ENCODE results near the gene MUC6.

- TF ChIP-seq, protein P1, sequence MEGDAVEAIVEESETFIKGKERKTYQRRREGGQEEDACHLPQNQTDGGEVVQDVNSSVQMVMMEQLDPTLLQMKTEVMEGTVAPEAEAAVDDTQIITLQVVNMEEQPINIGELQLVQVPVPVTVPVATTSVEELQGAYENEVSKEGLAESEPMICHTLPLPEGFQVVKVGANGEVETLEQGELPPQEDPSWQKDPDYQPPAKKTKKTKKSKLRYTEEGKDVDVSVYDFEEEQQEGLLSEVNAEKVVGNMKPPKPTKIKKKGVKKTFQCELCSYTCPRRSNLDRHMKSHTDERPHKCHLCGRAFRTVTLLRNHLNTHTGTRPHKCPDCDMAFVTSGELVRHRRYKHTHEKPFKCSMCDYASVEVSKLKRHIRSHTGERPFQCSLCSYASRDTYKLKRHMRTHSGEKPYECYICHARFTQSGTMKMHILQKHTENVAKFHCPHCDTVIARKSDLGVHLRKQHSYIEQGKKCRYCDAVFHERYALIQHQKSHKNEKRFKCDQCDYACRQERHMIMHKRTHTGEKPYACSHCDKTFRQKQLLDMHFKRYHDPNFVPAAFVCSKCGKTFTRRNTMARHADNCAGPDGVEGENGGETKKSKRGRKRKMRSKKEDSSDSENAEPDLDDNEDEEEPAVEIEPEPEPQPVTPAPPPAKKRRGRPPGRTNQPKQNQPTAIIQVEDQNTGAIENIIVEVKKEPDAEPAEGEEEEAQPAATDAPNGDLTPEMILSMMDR (IDR thresholded peaks at IDR 0.05): no peak
- TF ChIP-seq POLR2A (IDR thresholded peaks at IDR 0.05): no peak
These were observed 46.5 kb upstream of the MUC6 start for GRCh38 chr11:1082728-1083620.
